RWPE2 (cell line): Measurements from ENCODE around the gene KSR2.

Experiments used
- ATAC-seq: fragments of 200-7000 bp; cut with Tn5 transposase; 3 replicates; pipeline ENCODE4 v1.9.1; 2021; ENCODE audit warnings: low read depth
- DNase-seq: peaks from one replicate; pipeline ENCODE4 v3.0.0-alpha.2; 2020; ENCODE audit warnings: low spot score
- H3K27ac ChIP-seq: fragments of 450-650 bp; 2 replicates; pipeline ENCODE4 v1.5.1; 2017; ENCODE audit warnings: mild to moderate bottlenecking; ENCODE audit not compliant: poor library complexity, severe bottlenecking
- H3K27me3 ChIP-seq: fragments of 250-450 bp; sonication (Bioruptor Pico); 2 replicates; pipeline ENCODE4 v1.5.1; 2021; ENCODE audit warnings: mild to moderate bottlenecking, moderate library complexity; ENCODE audit not compliant: insufficient read depth, poor library complexity, severe bottlenecking
- H3K36me3 ChIP-seq: fragments of 250-450 bp; sonication (Bioruptor Pico); 2 replicates; pipeline ENCODE4 v1.5.1; 2020; ENCODE audit warnings: low read depth, mild to moderate bottlenecking, moderate library complexity
- H3K4me1 ChIP-seq: fragments of 250-450 bp; sonication (Bioruptor Pico); 2 replicates; pipeline ENCODE4 v1.5.1; 2021; ENCODE audit warnings: mild to moderate bottlenecking, moderate library complexity; ENCODE audit not compliant: insufficient read depth, poor library complexity, severe bottlenecking
- H3K4me3 ChIP-seq: fragments of 250-450 bp; sonication (Bioruptor Pico); 2 replicates; pipeline ENCODE4 v1.5.1; 2021; ENCODE audit warnings: mild to moderate bottlenecking, moderate library complexity; ENCODE audit not compliant: severe bottlenecking
- H3K9me3 ChIP-seq: fragments of 250-450 bp; sonication (Bioruptor Pico); 2 replicates; pipeline ENCODE4 v1.5.1; 2021; ENCODE audit warnings: mild to moderate bottlenecking, moderate library complexity; ENCODE audit not compliant: severe bottlenecking
- CTCF ChIP-seq: fragments of 450-650 bp; IDR thresholded peaks from one replicate; pipeline ENCODE4 v1.5.1; 2017; ENCODE audit warnings: mild to moderate bottlenecking, moderate library complexity; ENCODE audit not compliant: poor library complexity, severe bottlenecking

The KSR2 gene

GRCh38 chr12:117921929-117922777 lies 46.6 kb downstream of the KSR2 start:
- no peak overlapping the region for H3K4me3 ChIP-seq
- ATAC-seq (no peak), DNase-seq (no peak)
- no peak overlapping the region for H3K27ac ChIP-seq
- no peak for TF ChIP-seq CTCF
- no peaks in the 10 kb centered on the region for H3K9me3 ChIP-seq
- peaks cover 2% of the 10 kb centered on the region for H3K27me3 ChIP-seq
- H3K4me1 ChIP-seq = no peaks in the 10 kb centered on the region
- no peaks in the 10 kb centered on the region for H3K36me3 ChIP-seq

- no peak for TF ChIP-seq CTCF
- Histone ChIP-seq H3K4me1 (no peaks in the 10 kb centered on the region), H3K9me3 (no peaks in the 10 kb centered on the region), H3K4me3 (no peak overlapping the region), H3K27ac (no peak overlapping the region), H3K27me3 (peaks cover 2% of the 10 kb centered on the region), H3K36me3 (no peaks in the 10 kb centered on the region)
- DNase-seq (no peak), ATAC-seq (no peak; the same call in 2 of the 3 replicates)
Observed at GRCh38 chr12:117919479-117919878, 49.3 kb downstream of the KSR2 start.

GRCh38 chr12:117914686-117915085 lies 54.1 kb downstream of the KSR2 start:
- Histone ChIP-seq H3K36me3 (no peaks in the 10 kb centered on the region), H3K9me3 (no peaks in the 10 kb centered on the region), H3K27me3 (no peaks in the 10 kb centered on the region), H3K4me3 (no peak overlapping the region), H3K4me1 (no peaks in the 10 kb centered on the region), H3K27ac (no peak overlapping the region)
- ATAC-seq (no peak), DNase-seq (no peak)
- no peak for TF ChIP-seq CTCF

GRCh38 chr12:117912756-117913155 lies 56.0 kb downstream of the KSR2 start:
- DNase-seq (no peak), ATAC-seq (no peak)
- Histone ChIP-seq H3K9me3 (no peaks in the 10 kb centered on the region), H3K27me3 (no peaks in the 10 kb centered on the region), H3K4me1 (no peaks in the 10 kb centered on the region), H3K27ac (no peak overlapping the region), H3K36me3 (no peaks in the 10 kb centered on the region), H3K4me3 (no peak overlapping the region)
- no peak for TF ChIP-seq CTCF

GRCh38 chr12:117908411-117908810 lies 60.4 kb downstream of the KSR2 start:
- Histone ChIP-seq H3K9me3 (no peaks in the 10 kb centered on the region), H3K27me3 (no peaks in the 10 kb centered on the region), H3K36me3 (no peaks in the 10 kb centered on the region), H3K27ac (no peak overlapping the region), H3K4me3 (no peak overlapping the region), H3K4me1 (no peaks in the 10 kb centered on the region)
- DNase-seq (no peak), ATAC-seq (no peak)
- TF ChIP-seq CTCF = no peak
